ENCODE data around the gene ACY1. TPM values are rescaled to one million over a fixed set of nuclear protein-coding genes. Genes with fewer than 3 reads are reported as not detected.

Gene ACY1
- total RNA-seq, 4 donors from 2014 or later = 165 to 426 (median 250) TPM

DNA sequence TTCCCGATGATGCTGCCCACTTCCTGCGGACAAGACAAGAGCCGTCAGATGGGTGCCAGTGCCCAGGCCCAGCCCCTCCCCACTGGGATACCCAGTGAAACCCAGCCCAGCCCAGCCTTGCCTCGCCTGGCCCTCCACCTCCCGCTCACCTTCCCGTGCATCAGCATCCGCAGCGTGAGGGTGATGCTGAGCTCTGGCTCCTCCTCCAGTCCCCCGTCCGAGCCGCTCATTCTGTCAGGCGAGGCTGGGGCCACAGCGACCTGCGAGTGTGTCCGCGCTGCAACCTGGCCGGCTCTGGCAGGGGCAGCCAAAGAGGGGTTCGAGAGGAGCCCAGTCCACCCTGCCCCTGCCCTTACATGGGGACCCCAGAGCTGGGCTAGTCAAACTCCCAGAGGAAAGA is 22.3 kb upstream of the ACY1 start:
- no peaks in the 10 kb centered on the region for H3K36me3 ChIP-seq
- no peak overlapping the region for H3K4me3 ChIP-seq
- peaks cover 7% of the 10 kb centered on the region for H3K27me3 ChIP-seq
- H3K27ac ChIP-seq = no peak overlapping the region
- H3K9me3 ChIP-seq = no peaks in the 10 kb centered on the region
- 95% methylated on average over 18 of the region's 18 CpGs; no CpG with 5 or more reads in 1 of the 2 donors for WGBS, 2 donors (ENCODE audit: low coverage in 1 of 2)
- intact Hi-C loops (cut with DNase I; ENCODE audit: low total_unique reads) (no loop called here), in situ Hi-C loops (cut with MboI; ENCODE audit: low pct_ligation_motif_present in 1 of 4, low pct_unique_long_range_greater_than_20kb in 1 of 4, low sequenced_read_pairs in 3 of 4) (no loop called here)
- TF ChIP-seq, protein P1, sequence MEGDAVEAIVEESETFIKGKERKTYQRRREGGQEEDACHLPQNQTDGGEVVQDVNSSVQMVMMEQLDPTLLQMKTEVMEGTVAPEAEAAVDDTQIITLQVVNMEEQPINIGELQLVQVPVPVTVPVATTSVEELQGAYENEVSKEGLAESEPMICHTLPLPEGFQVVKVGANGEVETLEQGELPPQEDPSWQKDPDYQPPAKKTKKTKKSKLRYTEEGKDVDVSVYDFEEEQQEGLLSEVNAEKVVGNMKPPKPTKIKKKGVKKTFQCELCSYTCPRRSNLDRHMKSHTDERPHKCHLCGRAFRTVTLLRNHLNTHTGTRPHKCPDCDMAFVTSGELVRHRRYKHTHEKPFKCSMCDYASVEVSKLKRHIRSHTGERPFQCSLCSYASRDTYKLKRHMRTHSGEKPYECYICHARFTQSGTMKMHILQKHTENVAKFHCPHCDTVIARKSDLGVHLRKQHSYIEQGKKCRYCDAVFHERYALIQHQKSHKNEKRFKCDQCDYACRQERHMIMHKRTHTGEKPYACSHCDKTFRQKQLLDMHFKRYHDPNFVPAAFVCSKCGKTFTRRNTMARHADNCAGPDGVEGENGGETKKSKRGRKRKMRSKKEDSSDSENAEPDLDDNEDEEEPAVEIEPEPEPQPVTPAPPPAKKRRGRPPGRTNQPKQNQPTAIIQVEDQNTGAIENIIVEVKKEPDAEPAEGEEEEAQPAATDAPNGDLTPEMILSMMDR (IDR thresholded peaks at IDR 0.05) = no peak
- TF ChIP-seq EP300 (IDR thresholded peaks at IDR 0.05; ENCODE audit: low read depth) (no peak), POLR2AphosphoS5 (IDR thresholded peaks at IDR 0.05) (no peak), POLR2A (IDR thresholded peaks at IDR 0.05) (no peak)
- no peak for DNase-seq
- H3K4me1 ChIP-seq = peaks cover 0 to 19% (median 13%) of the 10 kb centered on the region in 4 donors

DNA sequence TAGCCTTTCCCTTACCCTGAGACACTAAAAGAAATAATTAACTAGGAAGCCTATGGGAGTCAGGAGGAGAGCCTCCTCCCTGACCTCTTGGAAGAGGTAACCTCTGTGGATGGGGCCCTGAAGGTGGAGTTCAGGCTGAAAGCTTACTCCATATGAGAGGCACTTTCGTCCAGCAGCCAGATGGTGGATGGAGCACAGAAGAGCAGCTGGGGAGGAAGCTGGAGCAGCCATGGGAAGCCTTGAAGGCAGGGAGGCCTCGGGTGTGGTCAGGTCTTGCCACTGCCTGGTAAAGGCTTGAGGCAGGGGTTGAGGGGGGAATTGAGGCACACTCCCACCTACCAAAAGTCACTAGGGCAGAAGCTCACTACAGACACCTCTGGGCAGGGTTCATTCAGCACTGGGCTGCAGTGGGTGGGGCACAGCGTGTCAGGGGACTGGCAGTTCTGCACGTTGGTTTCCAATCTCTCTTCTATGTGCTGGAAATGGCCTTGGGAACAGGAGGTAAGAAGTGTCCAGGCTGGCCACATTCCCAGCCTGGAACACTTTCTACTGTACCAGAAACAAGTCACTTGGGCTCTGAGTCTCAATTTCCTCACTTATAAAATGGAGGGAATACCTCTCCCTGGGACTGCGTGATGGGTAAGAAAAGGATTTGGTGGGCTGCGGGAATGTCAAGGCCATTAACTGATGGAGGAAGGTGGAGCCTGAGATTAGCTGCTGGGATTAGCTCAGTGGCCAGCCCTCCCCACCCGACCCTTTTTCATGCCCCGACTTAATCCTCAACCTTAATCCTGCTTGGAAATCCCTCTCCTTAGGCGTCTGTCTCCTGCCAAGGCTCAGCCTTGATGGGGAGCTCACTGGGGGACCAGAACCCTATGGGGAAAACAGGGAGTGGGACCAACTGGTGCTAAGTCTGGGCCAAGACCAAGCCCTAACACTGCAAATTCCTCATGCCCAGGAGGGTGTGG is 21.4 kb upstream of the ACY1 start:
- no peaks in the 10 kb centered on the region for H3K36me3 ChIP-seq
- DNase-seq = no peak
- TF ChIP-seq POLR2A (IDR thresholded peaks at IDR 0.05) = no peak
- TF ChIP-seq, protein P1 (IDR thresholded peaks at IDR 0.05) = no peak
- no peak for TF ChIP-seq EP300 (IDR thresholded peaks at IDR 0.05; ENCODE audit: low read depth)
- H3K4me1 ChIP-seq = peaks cover 3 to 20% (median 14%) of the 10 kb centered on the region in 4 donors
- no peak overlapping the region for H3K4me3 ChIP-seq
- intact Hi-C loops (cut with DNase I; ENCODE audit: low total_unique reads) (no loop called here), in situ Hi-C loops (cut with MboI; ENCODE audit: low pct_ligation_motif_present in 1 of 4, low pct_unique_long_range_greater_than_20kb in 1 of 4, low sequenced_read_pairs in 3 of 4) (no loop called here)
- 40 to 57% methylated on average over 1 to 9 of the region's 9 CpGs for WGBS, 2 donors (ENCODE audit: low coverage in 1 of 2)
- H3K27ac ChIP-seq = no peak overlapping the region
- no peaks in the 10 kb centered on the region for H3K27me3 ChIP-seq
- H3K9me3 ChIP-seq = no peaks in the 10 kb centered on the region

DNA sequence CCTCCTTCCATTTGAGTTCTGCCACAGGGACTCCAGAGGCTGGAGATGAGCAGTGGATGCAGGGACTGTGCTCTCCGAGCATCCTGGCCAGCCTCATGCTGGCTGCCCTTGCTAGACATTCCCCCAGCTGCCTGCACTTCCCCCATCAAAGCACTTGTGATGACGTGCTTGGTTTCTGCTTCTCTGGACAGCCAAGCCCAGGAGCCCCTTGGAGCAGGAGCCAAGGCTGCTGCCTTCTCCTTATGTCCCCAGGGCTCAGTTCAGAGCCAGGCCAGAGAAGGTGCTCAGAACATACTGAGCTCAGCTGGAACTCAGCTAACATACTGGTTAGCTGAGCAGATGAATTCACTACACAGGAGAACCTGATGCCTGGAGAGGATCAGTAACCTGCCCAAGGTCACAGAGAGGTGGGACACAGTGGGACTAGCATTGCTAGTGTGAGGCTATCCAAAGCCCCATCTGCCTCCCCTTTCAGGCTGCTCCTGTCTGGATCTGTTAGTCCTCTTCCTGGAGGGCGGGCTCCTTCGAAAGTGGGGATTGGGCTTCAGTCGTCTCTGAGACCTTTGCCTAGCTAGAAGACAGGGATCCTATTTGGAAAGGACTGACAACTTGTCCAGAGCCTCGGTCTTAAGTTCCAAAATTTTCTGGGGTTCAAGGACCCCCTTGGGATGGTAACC is 20.3 kb upstream of the ACY1 start:
- Histone ChIP-seq H3K4me1 (peaks cover 4 to 24% (median 17%) of the 10 kb centered on the region in 4 donors), H3K27ac (no peak overlapping the region), H3K9me3 (no peaks in the 10 kb centered on the region), H3K4me3 (no peak overlapping the region), H3K36me3 (no peaks in the 10 kb centered on the region), H3K27me3 (no peaks in the 10 kb centered on the region)
- 74 to 93% methylated on average over 3 to 6 of the region's 6 CpGs for WGBS, 2 donors (ENCODE audit: low coverage in 1 of 2)
- in situ Hi-C loops (cut with MboI; ENCODE audit: low pct_ligation_motif_present in 1 of 4, low pct_unique_long_range_greater_than_20kb in 1 of 4, low sequenced_read_pairs in 3 of 4) (no loop called here), intact Hi-C loops (cut with DNase I; ENCODE audit: low total_unique reads) (no loop called here)
- no peak for DNase-seq
- no peak for TF ChIP-seq EP300 (IDR thresholded peaks at IDR 0.05; ENCODE audit: low read depth)
- TF ChIP-seq, protein P1 (IDR thresholded peaks at IDR 0.05) = no peak
- TF ChIP-seq POLR2A (IDR thresholded peaks at IDR 0.05) = no peak
- TF ChIP-seq POLR2AphosphoS5 (IDR thresholded peaks at IDR 0.05) = no peak

DNA sequence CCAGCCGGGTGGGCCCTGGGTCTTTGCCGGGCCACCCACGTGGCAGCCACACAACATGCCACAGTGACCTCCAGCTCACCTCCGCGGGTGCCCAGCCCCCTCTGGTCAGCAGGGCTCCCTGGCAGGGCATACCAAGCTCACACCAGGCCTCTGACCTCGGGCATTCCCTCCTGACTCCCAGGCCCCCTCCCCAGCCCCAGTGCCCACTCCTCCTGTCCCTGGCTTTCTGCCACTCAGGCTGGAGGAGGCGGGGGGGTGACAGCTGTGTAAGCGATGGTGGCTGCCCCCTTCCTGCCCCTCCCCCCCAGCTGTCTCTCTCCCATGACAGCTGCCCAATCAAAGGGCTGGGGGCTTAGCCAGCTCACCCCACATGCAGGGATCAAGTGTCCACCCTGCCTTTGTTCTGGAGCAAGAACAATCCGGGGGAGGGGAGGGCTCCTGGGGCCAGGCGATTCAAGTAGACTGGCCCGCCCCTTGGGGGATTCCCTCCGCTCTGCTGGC is 19.3 kb upstream of the ACY1 start:
- H3K36me3 ChIP-seq = no peaks in the 10 kb centered on the region
- H3K4me3 ChIP-seq = no peak overlapping the region
- no peak for DNase-seq
- no peaks in the 10 kb centered on the region for H3K27me3 ChIP-seq
- H3K4me1 ChIP-seq = peaks cover 9 to 32% (median 24%) of the 10 kb centered on the region in 4 donors
- TF ChIP-seq POLR2AphosphoS5 (IDR thresholded peaks at IDR 0.05) = no peak
- TF ChIP-seq EP300 (IDR thresholded peaks at IDR 0.05; ENCODE audit: low read depth) = no peak
- TF ChIP-seq, protein P1 (IDR thresholded peaks at IDR 0.05) = no peak
- no peak for TF ChIP-seq POLR2A (IDR thresholded peaks at IDR 0.05)
- intact Hi-C loops (cut with DNase I; ENCODE audit: low total_unique reads) = no loop called here
- in situ Hi-C loops (cut with MboI; ENCODE audit: low pct_ligation_motif_present in 1 of 4, low pct_unique_long_range_greater_than_20kb in 1 of 4, low sequenced_read_pairs in 3 of 4) = no loop called here
- WGBS, 2 donors (ENCODE audit: low coverage in 1 of 2) = 66% methylated on average over 10 of the region's 12 CpGs; no CpG with 5 or more reads in 1 of the 2 donors
- no peaks in the 10 kb centered on the region for H3K9me3 ChIP-seq
- no peak overlapping the region for H3K27ac ChIP-seq
